ENCODE results near the gene HIGD1B.

Gene HIGD1B

DNA sequence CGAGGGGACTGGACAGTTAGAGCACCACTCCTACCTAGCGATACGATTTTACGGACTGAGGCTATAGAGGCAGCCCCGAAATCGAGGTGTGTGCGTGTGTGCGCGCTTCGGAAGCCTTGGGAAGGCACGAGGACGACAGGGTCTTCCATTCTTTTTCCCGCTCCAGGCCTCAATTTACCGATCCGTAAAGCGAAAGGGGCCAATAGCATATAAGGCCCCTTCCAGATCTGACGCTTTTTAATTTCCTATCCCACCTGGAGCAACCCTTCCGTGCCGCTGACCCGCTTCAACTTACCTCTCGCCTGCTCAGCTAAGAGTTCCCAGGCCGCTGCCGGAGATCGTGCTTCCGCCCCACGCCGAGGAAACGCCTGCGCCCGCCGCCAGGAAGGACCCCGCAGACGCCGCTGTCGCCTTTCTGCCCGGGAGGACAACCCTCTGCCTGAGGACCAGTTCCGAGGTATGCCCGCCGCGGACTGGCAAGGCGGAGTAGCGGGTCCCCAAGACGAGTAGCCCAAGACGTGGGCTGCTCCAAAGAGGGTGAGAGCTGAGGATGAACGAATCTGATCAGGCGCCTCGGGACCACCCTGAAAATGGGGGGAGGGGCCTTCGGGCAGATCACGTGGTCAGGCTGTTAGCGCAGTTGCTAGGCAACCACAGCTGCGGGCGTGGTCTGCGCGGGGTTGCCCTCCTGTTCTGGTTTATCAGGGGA is 51.5 kb downstream of the HIGD1B start, which contains the start of gene EFTUD2:
Gene EFTUD2, minus strand, starts transcription at position 372 of the 709 bp plus-strand sequence. CDS start 4,924 bp downstream, outside the sequence.
- Histone ChIP-seq H3K27me3 (ENCODE audit: insufficient read depth, poor library complexity, severe bottlenecking) (no peaks in the 10 kb centered on the region), H3K4me3 (replicated peaks; ENCODE audit: insufficient read depth, low read length) (peak within 1 kb of the TSS; percentile 82), H3K27ac (replicated peaks) (peak within 1 kb of the TSS; percentile 100)
- TF ChIP-seq, protein P1, sequence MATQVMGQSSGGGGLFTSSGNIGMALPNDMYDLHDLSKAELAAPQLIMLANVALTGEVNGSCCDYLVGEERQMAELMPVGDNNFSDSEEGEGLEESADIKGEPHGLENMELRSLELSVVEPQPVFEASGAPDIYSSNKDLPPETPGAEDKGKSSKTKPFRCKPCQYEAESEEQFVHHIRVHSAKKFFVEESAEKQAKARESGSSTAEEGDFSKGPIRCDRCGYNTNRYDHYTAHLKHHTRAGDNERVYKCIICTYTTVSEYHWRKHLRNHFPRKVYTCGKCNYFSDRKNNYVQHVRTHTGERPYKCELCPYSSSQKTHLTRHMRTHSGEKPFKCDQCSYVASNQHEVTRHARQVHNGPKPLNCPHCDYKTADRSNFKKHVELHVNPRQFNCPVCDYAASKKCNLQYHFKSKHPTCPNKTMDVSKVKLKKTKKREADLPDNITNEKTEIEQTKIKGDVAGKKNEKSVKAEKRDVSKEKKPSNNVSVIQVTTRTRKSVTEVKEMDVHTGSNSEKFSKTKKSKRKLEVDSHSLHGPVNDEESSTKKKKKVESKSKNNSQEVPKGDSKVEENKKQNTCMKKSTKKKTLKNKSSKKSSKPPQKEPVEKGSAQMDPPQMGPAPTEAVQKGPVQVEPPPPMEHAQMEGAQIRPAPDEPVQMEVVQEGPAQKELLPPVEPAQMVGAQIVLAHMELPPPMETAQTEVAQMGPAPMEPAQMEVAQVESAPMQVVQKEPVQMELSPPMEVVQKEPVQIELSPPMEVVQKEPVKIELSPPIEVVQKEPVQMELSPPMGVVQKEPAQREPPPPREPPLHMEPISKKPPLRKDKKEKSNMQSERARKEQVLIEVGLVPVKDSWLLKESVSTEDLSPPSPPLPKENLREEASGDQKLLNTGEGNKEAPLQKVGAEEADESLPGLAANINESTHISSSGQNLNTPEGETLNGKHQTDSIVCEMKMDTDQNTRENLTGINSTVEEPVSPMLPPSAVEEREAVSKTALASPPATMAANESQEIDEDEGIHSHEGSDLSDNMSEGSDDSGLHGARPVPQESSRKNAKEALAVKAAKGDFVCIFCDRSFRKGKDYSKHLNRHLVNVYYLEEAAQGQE (IDR thresholded peaks at IDR 0.05; ENCODE audit: insufficient replicate concordance, low read depth), result peak; percentile 57
- TF ChIP-seq, protein P2, sequence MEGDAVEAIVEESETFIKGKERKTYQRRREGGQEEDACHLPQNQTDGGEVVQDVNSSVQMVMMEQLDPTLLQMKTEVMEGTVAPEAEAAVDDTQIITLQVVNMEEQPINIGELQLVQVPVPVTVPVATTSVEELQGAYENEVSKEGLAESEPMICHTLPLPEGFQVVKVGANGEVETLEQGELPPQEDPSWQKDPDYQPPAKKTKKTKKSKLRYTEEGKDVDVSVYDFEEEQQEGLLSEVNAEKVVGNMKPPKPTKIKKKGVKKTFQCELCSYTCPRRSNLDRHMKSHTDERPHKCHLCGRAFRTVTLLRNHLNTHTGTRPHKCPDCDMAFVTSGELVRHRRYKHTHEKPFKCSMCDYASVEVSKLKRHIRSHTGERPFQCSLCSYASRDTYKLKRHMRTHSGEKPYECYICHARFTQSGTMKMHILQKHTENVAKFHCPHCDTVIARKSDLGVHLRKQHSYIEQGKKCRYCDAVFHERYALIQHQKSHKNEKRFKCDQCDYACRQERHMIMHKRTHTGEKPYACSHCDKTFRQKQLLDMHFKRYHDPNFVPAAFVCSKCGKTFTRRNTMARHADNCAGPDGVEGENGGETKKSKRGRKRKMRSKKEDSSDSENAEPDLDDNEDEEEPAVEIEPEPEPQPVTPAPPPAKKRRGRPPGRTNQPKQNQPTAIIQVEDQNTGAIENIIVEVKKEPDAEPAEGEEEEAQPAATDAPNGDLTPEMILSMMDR (IDR thresholded peaks at IDR 0.05; ENCODE audit: insufficient read depth, low read length), result no peak
- TF ChIP-seq SPI1 (IDR thresholded peaks at IDR 0.05; ENCODE audit: borderline replicate concordance, low read depth), result no peak
- peak; percentile 91; the same call in 1 of the 2 replicates for TF ChIP-seq GABPA (IDR thresholded peaks at IDR 0.05; ENCODE audit: low read depth)
- TF ChIP-seq POLR2AphosphoS5 (IDR thresholded peaks at IDR 0.05; ENCODE audit: low read depth), result peak; percentile 93; the same call in 1 of the 2 replicates
- peak; percentile 86 to 90 for DNase-seq (ENCODE audit: low read depth in 1 of 2, low spot score in 1 of 2)
